Measurements from ENCODE around the gene DIP2C.

DIP2C gene

DNA sequence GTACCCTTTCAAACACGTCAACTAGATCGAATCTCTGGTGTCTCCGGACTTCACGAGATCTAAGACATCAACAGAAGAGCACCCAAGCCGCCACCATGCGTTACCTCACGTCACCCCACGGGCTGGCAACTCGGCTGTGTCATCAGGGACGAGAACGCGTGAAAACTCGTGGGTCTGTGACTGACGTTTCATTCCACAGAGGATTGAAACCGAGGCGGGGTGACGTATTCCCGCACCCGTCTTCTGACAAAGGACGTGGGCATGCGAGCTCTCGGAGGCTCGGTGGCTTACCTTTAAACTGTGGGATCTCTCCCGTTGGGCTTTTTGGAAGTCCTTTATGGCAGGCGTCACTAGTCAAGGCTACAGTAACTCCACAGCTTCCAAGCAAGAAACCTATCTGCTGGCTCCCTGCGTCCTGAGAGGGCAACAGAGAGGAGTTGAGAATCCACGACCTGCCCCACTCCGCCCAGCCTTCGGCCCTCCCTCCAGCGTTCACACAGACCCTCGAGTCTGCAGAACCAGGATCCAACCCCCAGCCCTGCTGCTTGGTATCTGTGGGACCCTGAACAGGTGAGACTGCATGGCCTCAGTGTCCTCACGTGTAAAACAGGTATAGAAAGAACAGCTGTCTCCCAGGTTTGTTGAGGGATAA is 298.9 kb downstream of the DIP2C start:
- no peak for DNase-seq (ENCODE audit: low spot score)

DNA sequence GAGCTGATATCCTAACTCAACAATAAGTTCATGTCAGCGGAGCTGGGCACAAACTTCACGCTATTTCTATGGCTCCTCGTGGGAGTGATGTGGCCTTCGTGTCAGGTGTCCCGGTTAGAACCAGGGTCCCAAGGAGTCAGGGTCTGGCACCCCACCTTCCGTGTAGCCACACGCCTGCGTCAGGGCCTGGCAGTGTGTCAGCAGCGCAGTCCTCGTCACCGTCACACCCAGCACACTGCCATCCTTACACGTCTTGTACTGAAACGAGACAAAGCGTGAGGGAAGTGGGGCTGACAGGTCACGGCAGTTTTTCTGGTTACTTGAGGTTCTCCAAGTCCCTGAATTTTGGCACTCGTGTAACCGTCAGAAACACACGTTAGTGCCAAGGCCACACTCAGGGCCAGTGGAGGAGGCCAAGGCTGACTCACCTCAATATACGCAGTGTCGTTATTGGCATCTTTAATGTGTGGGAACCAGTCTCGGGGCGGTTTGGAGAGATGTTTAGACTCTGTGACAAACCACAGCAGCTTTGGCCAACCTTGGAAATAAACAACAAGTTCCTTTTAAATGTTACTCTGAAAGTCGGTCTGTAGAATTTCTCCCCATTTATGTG is 299.5 kb downstream of the DIP2C start:
- no peak for DNase-seq (ENCODE audit: low spot score)

DNA sequence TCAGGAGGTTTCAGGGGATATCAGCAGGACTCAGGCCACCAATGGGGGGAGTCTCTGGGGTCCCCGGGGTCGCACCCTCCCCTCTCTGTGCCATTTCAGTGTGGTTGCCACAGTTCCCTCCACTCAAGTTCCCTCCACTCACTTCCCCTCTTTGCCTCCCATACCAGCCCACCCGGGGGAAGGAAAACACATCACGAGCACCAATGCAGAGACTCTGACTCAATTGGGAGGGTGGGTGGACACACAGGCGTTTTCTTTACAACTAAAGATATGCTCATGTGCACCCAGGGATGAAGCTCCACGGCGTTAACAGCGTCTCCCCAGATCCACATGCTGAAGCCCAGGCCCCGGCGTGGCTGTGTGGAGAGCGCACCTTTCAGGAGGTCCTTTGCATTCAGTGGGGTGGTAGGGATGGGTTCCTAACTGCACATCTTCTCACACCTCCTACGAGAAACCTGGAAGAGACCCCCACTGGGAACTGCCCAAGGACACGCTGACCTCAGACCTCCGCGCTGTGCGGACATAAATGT is 300.1 kb downstream of the DIP2C start:
- no peak for DNase-seq (ENCODE audit: low spot score)

- no peak for DNase-seq (ENCODE audit: low spot score)
Observed at GRCh38 chr10:388661-389045, 300.8 kb downstream of the DIP2C start.

- DNase-seq (ENCODE audit: low spot score): no peak
Observed at GRCh38 chr10:387909-388660, 301.4 kb downstream of the DIP2C start.

- no peak for DNase-seq (ENCODE audit: low spot score)
Observed at GRCh38 chr10:387593-387891, 301.9 kb downstream of the DIP2C start.

GRCh38 chr10:386771-387592 is 302.5 kb downstream of the DIP2C start:
- DNase-seq (ENCODE audit: low spot score): no peak

DNA sequence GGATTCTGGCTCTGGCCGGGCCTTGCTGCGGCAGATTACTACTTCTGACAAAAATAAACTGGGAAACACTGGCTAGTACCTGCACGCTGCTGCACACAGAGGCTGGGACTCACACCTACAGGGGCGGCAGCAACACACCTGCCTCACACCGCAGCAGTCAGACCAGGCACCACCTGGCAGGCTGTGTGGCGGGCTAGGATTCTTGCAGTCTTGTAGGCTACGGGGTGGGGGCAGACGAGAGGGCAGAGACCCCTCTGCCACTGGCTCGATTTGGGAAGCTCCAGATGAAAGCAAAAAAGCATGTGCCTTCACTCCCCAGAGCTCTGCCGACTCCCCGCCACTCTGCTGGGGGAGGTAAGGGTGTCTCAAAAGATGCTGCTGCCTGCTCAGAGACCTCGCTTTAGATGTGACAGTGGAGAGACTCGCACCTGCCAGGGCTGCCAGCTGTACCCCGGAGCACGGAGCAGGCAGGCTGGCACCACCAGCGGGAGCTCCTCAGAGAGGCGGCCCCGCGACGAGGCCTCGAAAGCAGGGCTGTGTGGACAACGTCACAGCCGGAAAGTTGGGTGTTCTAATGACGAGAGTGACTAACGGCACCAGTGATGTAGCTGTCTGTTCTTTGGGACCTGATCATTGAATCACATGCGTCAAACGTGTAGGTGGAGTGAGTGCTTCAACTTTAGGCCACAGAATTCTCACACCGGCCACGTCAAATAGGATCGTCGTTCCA is 303.7 kb downstream of the DIP2C start:
- no peak for DNase-seq (ENCODE audit: low spot score)

GRCh38 chr10:384538-385305 is 304.7 kb downstream of the DIP2C start:
- no peak for DNase-seq (ENCODE audit: low spot score)

DNA sequence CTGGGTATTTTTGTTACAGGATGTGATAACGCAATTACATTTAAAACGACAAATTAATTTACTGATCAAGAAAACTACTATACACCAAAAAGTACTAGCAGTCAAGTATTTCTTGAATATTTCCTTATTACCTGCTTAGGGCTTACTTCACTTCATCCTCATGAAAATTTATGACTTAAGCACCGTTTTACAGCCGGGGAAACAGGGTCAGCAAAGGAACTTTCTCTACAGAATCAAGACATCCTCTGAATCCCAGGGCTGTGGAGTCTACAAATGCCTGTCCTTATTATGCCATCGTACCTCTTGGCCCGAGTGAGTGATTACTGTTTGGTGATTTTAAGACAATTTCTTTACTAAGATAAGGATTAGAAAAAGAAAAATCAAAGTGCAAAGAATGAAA is 305.9 kb downstream of the DIP2C start:
- no peak for DNase-seq (ENCODE audit: low spot score)

DNA sequence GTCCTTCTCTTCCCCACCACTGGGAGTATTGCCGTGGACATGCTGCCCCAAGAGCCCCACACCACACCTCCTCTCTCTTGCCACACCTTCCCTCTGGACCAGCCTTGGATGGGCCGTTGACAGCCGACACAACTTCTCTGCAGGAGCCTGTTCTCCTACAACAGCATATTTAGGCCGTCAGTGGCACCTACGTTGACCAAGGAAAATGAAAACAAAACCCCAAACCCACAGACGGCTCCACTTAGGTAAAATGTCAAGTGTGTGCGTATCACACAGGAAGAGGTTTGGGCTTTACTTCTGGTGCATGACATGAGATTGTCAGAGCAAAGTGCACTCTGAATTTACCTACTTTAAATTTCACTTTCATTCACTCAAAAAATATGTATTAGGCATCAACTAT is 307.7 kb downstream of the DIP2C start:
- no peak for DNase-seq (ENCODE audit: low spot score)

DNA sequence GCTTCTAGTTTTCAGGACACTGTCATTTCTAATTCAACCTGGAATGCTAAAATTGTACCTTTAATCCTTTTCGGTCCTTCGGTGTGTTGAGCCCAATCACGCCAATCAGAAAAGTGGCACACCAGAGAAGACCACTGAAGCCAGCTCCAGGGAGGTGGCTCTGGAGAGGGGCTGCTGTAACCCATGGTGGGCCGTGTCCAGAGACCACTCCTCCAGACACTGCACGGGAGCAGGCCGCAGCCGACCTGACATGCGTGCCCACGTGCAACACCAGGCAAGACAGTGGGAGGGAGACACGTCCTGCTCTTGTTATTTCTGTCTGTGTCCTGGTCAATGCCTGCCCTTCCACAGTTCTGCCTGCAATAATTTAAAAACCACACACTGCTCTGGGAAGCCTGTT is 308.1 kb downstream of the DIP2C start:
- DNase-seq (ENCODE audit: low spot score): no peak

GRCh38 chr10:380313-380940 is 309.0 kb downstream of the DIP2C start:
- DNase-seq (ENCODE audit: low spot score): no peak

DNA sequence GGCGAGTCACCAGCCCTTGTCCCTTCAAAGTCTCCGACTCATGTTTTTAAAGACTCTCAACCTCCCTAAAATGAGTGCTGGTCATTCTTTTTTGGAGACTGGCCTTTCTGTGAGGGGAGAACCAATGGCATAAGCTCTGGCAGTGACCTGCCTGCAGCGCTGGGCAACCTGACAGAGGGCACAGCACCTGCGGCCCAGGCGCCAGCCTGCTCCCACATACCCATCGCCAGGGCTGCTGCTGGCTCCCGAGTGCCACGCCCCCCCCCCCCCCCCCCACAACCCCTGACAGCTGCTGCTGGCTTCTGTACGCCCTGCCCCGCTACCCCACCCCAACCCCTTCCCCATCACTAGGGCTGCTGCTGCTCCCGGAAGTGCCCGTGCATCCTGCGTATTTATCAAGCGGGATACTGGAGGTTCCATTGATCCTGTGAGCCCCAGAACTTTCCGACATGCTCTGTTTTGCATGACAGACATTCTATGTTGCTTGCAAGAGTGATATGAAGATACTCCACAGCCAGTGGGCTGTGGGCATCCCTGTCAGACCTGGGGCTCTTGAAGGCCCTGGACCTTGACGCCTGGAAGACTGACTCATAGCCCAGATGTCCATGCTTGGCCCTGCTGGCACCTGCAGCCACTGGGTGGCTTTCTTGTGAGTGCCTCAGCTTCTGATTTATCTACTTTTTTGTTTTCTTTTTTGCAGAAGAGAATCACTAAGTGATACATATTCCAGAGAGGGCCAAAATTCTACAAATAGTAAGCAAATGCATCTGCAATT is 310.4 kb downstream of the DIP2C start:
- no peak for DNase-seq (ENCODE audit: low spot score)

- DNase-seq (ENCODE audit: low spot score): no peak
Observed at GRCh38 chr10:378230-378929, 311.1 kb downstream of the DIP2C start.

DNA sequence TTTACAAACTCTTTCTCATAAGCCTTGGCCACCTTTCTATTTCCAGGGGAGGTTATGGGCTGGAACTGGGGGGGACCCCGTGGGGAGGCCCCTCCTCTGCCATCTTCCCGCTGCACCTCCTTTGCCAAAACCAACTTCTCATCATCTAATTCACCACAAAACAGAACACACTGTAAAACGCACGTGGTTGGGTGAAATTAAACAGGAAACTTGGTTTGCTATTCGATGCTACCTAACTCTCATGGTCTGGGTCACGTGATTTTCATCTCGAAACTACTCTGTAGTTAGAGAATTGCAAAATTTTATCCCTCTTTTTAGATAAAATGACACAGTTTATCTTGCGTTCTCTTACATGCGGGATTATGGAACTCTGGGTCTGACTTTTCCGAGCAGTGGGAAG is 312.2 kb downstream of the DIP2C start:
- DNase-seq (ENCODE audit: low spot score): no peak

DNA sequence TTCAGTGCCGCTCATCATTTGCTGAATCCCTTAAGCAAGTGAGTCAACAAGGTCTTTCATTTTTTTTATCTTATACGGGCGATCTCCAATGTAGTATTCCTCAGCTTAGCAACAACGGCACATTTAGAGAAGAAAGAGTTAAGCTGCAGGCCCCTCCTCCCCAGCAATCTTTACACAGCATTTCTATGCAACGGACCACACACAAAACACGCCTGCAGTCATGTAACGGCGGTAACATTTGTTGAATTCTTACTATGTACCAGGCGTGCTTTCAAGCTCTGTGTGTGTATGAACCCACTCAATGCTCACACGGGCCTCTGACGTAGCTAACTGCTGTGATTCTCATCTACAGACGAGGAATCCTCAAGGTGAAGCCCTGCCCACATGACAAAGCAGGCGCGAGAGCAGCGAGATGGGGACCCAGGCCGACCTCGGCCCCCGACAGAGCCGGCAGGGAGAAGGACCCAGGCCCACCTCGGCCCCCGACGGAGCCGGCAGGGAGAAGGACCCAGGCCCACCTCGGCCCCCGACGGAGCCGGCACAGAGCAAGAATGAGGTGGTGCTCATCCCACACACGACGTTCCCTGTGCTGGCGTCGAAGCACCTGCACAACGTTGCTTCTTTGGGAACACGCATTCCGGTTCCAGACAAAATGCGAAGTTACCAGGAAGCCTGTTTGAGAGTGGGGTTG is 313.5 kb downstream of the DIP2C start:
- DNase-seq (ENCODE audit: low spot score): no peak

DNA sequence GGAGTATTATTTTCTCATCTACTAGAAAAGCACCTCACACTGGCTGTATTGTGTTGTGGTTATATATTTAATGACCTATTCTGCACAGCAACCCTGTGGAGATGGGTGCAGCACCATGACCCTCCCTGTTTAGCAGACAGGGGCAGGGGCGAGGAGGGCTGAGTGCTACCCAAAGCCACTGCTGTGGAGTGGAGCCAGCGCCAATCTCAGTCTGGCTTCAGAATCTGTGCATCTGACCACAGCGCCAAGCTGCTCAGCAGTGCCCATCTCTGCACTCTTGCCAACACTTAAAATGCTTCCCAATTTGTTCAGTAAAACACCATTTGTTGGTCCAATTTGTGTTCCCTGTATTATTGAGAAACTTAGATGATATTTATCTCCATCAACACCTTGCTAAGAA is 315.1 kb downstream of the DIP2C start:
- DNase-seq (ENCODE audit: low spot score): no peak

Data from AG20443 (cell line).